Measurements from ENCODE around the gene TKFC.

DNA sequence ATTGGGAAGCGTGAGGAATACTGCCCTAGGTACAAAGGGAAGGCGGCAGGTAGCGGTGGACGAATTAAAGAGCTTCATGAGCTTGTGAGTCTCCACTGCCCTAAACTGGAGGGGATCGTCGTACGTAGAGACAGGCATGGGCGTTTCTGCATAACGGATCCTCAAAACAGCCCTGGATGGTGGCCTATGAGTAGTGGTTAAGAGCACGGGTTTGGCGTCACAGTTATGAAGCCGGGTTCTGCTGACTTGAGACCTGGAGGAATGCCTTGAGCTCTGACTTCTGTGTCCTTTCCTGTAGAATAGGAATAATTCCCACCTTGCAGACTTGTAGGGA lies 29.5 kb downstream of the TKFC start:
- no peak for TF ChIP-seq EZH2 (IDR thresholded peaks at IDR 0.05; ENCODE audit: borderline replicate concordance, low read depth, low read length, poor library complexity, severe bottlenecking)
- TF ChIP-seq, protein P1, sequence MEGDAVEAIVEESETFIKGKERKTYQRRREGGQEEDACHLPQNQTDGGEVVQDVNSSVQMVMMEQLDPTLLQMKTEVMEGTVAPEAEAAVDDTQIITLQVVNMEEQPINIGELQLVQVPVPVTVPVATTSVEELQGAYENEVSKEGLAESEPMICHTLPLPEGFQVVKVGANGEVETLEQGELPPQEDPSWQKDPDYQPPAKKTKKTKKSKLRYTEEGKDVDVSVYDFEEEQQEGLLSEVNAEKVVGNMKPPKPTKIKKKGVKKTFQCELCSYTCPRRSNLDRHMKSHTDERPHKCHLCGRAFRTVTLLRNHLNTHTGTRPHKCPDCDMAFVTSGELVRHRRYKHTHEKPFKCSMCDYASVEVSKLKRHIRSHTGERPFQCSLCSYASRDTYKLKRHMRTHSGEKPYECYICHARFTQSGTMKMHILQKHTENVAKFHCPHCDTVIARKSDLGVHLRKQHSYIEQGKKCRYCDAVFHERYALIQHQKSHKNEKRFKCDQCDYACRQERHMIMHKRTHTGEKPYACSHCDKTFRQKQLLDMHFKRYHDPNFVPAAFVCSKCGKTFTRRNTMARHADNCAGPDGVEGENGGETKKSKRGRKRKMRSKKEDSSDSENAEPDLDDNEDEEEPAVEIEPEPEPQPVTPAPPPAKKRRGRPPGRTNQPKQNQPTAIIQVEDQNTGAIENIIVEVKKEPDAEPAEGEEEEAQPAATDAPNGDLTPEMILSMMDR (conservative IDR thresholded peaks at IDR 0.05; ENCODE audit: low read depth, low read length), result no peak

Measured in A673 (cell line).